ENCODE measurements around the gene FEV. TPM values are rescaled to one million over a fixed set of nuclear protein-coding genes. Genes with fewer than 3 reads are reported as not detected.

FEV gene
- total RNA-seq, 1 experiment from 2014 or later, result not detected

DNA sequence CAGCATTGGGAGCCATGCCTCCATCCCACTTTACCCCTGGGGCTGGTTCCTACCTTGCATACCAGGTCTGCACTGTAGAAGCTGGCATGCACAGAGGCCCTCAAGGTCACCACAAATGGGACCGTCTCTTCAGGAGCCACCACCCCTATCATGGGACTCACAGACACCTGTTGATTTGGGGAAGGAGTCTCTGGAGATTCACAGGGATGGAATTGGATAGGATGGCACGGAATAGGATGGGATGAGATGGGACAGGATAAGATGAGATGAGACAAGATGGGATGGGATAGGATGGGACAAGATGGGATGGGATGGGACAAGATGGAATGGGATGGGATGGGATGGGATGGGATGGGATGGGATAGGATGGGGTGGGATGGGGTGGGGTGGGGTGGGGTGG is 24.3 kb upstream of the FEV start:
- H4K20me1 ChIP-seq (ENCODE audit: insufficient read depth, low read depth, low read length), result no peaks in the 10 kb centered on the region
- no peak overlapping the region for H3K27ac ChIP-seq (ENCODE audit: low read length)
- H3K4me2 ChIP-seq (ENCODE audit: low read depth, low read length, poor library complexity, severe bottlenecking), result no peak overlapping the region
- H3K27me3 ChIP-seq (ENCODE audit: low read length), result no peaks in the 10 kb centered on the region
- H3K9me3 ChIP-seq (ENCODE audit: low read length), result no peaks in the 10 kb centered on the region
- H3K36me3 ChIP-seq (ENCODE audit: insufficient read depth, low read length), result no peaks in the 10 kb centered on the region
- H3K9ac ChIP-seq (ENCODE audit: low read length), result no peak overlapping the region
- H3K4me3 ChIP-seq (ENCODE audit: low read length), result no peak overlapping the region
- no peaks in the 10 kb centered on the region for H3K9me2 ChIP-seq (replicated peaks; ENCODE audit: insufficient read depth, low read length)
- H3K4me1 ChIP-seq (ENCODE audit: low read length), result no peaks in the 10 kb centered on the region
- DNase-seq, result no peak
- no peaks in the 10 kb centered on the region for H3K79me2 ChIP-seq (ENCODE audit: low read length)
- no peak overlapping the region for H2AFZ ChIP-seq (ENCODE audit: low read length)

DNA sequence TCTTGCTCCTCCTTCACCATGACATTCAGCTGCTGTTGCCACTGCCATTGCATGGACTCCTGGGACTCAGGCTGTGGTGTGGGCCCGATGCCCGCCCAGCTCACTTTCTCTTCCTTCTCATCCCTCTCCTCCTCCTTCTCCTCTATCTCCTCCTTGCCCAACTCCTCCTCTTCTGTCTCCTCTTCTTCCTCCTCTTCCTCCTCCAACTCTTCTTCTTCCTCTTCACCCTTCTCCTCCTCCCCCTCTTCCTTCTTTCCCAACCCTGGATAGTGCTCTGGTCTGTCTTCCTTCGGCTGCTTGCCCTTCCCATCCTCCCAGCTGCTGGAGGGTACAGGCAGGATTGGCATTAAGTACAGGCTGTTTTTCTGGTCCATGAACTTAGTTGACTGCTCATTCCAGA is 19.0 kb upstream of the FEV start:
- Histone ChIP-seq H4K20me1 (ENCODE audit: insufficient read depth, low read depth, low read length) (no peaks in the 10 kb centered on the region), H3K4me3 (ENCODE audit: low read length) (no peak overlapping the region), H3K27me3 (ENCODE audit: low read length) (no peaks in the 10 kb centered on the region), H3K79me2 (ENCODE audit: low read length) (no peaks in the 10 kb centered on the region), H3K36me3 (ENCODE audit: insufficient read depth, low read length) (no peaks in the 10 kb centered on the region), H3K27ac (ENCODE audit: low read length) (no peak overlapping the region), H3K4me1 (ENCODE audit: low read length) (no peaks in the 10 kb centered on the region), H3K9me3 (ENCODE audit: low read length) (no peaks in the 10 kb centered on the region), H3K4me2 (ENCODE audit: low read depth, low read length, poor library complexity, severe bottlenecking) (no peak overlapping the region), H3K9ac (ENCODE audit: low read length) (no peak overlapping the region), H3K9me2 (replicated peaks; ENCODE audit: insufficient read depth, low read length) (no peaks in the 10 kb centered on the region), H2AFZ (ENCODE audit: low read length) (no peak overlapping the region)
- no peak for DNase-seq

DNA sequence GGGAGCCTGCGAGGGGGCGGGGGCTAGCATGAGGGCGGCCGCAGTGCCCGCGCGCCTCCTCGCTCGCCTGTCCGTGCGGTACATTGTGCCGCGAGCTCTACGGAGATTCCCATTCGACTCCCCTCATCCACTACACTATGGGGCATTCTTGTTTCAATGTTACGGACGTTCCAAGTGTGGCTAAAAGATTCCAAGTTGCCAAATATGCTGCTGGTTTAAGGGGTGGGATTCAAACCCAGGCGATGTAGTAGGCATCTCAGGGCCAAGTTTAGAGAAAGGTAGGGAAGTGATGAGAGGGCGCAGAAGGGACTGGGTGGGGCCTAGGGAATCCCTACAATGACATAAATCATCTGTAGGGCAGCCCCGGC is 18.3 kb upstream of the FEV start:
- Histone ChIP-seq H3K79me2 (ENCODE audit: low read length) (no peaks in the 10 kb centered on the region), H3K27me3 (ENCODE audit: low read length) (no peaks in the 10 kb centered on the region), H3K27ac (ENCODE audit: low read length) (no peak overlapping the region), H3K9me2 (replicated peaks; ENCODE audit: insufficient read depth, low read length) (no peaks in the 10 kb centered on the region), H3K9me3 (ENCODE audit: low read length) (no peaks in the 10 kb centered on the region), H2AFZ (ENCODE audit: low read length) (no peak overlapping the region), H3K9ac (ENCODE audit: low read length) (no peak overlapping the region), H4K20me1 (ENCODE audit: insufficient read depth, low read depth, low read length) (no peaks in the 10 kb centered on the region), H3K4me2 (ENCODE audit: low read depth, low read length, poor library complexity, severe bottlenecking) (no peak overlapping the region), H3K4me3 (ENCODE audit: low read length) (no peak overlapping the region), H3K4me1 (ENCODE audit: low read length) (no peaks in the 10 kb centered on the region), H3K36me3 (ENCODE audit: insufficient read depth, low read length) (no peaks in the 10 kb centered on the region)
- no peak for DNase-seq

DNA sequence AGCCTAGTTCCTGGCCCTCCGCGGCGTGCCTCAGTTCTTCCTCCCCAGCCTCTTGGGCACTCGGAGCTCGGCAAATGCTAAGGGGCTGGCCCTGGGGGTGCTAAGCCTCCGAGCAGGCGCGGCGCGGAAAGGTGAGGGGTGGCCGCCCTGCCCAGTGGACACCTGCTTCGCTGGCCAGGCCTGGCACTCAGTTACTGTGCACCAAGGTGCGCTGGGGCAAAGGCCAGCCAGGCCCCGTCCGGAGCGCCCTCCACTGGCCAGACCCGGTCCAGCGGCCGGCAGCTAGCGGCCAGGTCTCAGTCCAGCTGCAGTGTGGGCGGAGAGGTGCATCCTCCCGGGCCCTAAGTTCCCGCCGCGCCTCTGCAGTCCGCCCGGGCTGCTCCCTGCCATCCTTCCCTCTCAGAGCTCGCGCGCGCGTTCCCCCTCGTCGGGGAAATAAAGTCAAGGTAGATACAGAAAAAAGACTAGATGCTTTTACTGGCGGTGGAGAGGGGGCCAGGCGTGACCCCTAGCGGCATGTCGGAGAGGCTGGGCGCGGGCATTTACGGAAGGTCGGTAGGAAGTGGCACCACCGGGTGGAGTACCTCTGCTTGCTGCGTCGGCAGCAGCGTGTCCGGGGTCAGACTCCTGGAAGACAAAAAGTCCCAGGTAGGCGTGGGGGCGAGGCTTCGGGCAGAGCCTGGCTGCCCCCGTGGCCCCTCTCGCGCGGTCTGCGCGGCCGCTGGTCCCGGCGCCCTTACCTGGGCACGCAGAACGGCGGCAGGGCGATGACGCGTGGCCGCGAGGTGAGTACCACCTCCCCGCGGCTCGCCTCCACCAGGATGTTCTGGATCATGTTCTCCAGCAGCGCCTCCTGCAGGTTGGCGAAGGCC is 17.6 kb upstream of the FEV start:
- no peaks in the 10 kb centered on the region for H4K20me1 ChIP-seq (ENCODE audit: insufficient read depth, low read depth, low read length)
- no peaks in the 10 kb centered on the region for H3K4me1 ChIP-seq (ENCODE audit: low read length)
- H3K4me2 ChIP-seq (ENCODE audit: low read depth, low read length, poor library complexity, severe bottlenecking), result no peak overlapping the region
- H3K9me2 ChIP-seq (replicated peaks; ENCODE audit: insufficient read depth, low read length), result no peaks in the 10 kb centered on the region
- DNase-seq, result no peak
- H3K36me3 ChIP-seq (ENCODE audit: insufficient read depth, low read length), result no peaks in the 10 kb centered on the region
- no peaks in the 10 kb centered on the region for H3K9me3 ChIP-seq (ENCODE audit: low read length)
- H3K4me3 ChIP-seq (ENCODE audit: low read length), result no peak overlapping the region
- H3K27me3 ChIP-seq (ENCODE audit: low read length), result no peaks in the 10 kb centered on the region
- H3K9ac ChIP-seq (ENCODE audit: low read length), result no peak overlapping the region
- no peak overlapping the region for H3K27ac ChIP-seq (ENCODE audit: low read length)
- no peaks in the 10 kb centered on the region for H3K79me2 ChIP-seq (ENCODE audit: low read length)
- H2AFZ ChIP-seq (ENCODE audit: low read length), result no peak overlapping the region

DNA sequence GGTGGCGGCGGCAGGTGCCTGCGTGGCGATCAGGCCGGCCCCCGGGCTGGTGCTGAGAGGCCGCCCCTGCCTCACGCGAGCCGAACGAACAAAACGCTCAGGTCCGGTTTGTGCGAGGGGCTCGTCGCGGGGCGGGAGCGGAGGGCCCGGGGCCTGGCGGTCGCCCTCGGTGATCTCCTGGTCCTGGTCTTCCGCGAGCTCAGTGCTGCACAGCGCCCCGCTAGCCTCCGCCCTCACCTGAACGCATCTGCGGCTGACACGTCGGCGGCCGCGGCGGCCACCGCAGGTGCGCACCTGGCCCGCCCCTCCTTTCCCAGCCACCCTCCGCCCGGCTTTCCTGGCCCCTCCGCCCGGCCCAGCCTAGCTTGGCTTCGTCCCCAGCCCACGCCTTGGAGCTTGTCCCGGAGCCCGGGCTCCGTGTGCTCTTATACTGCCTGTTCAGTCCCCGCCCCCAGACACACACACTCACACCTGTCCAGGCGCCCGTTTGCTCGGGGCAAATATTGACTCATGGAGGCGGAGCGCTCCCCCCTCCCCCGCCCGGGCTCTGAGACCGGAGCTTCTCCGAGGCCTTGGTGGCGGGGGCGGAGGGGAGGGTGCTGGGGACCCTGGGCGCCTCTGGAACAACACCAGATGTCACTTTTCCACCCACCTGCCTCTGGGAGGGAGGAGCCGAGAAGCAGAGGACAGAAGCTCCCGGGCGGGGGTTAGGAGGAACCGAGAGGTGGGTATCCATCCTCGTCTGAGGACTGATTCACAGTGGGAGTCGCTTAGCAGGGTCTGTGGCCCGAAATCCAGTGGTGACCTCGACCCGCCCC is 16.8 kb upstream of the FEV start:
- no peaks in the 10 kb centered on the region for H3K36me3 ChIP-seq (ENCODE audit: insufficient read depth, low read length)
- H3K27ac ChIP-seq (ENCODE audit: low read length), result no peak overlapping the region
- no peaks in the 10 kb centered on the region for H3K9me3 ChIP-seq (ENCODE audit: low read length)
- H3K27me3 ChIP-seq (ENCODE audit: low read length), result no peaks in the 10 kb centered on the region
- no peaks in the 10 kb centered on the region for H3K9me2 ChIP-seq (replicated peaks; ENCODE audit: insufficient read depth, low read length)
- H2AFZ ChIP-seq (ENCODE audit: low read length), result no peak overlapping the region
- H3K79me2 ChIP-seq (ENCODE audit: low read length), result no peaks in the 10 kb centered on the region
- no peak for DNase-seq
- no peak overlapping the region for H3K9ac ChIP-seq (ENCODE audit: low read length)
- no peak overlapping the region for H3K4me2 ChIP-seq (ENCODE audit: low read depth, low read length, poor library complexity, severe bottlenecking)
- no peak overlapping the region for H3K4me3 ChIP-seq (ENCODE audit: low read length)
- no peaks in the 10 kb centered on the region for H4K20me1 ChIP-seq (ENCODE audit: insufficient read depth, low read depth, low read length)
- H3K4me1 ChIP-seq (ENCODE audit: low read length), result no peaks in the 10 kb centered on the region

DNA sequence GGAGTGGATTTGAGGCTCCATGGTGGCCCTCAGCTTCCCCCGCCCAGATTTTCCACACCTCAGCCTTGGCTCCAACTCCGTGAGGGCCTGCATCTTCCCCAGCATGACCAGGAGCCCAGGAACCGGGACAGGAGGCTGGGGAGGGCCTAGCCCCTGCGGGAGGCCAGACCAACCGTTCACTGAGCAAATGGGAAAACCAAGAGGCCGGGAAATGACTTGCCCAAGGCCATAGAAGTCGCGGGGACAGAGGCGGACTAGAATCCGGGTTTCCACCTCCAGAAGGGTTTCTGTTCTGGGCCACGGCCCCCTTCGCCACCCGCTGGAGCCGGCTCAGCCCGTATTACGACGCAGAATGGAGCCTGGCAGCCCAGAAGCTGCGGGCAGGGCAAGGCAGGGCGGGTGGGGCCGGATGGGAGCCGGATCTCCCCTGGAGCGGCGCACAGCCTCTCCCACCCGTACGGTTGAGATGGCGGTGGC is 16.2 kb upstream of the FEV start:
- Histone ChIP-seq H3K4me1 (ENCODE audit: low read length) (no peaks in the 10 kb centered on the region), H3K79me2 (ENCODE audit: low read length) (no peaks in the 10 kb centered on the region), H4K20me1 (ENCODE audit: insufficient read depth, low read depth, low read length) (no peaks in the 10 kb centered on the region), H3K36me3 (ENCODE audit: insufficient read depth, low read length) (no peaks in the 10 kb centered on the region), H3K4me3 (ENCODE audit: low read length) (no peak overlapping the region), H3K9me2 (replicated peaks; ENCODE audit: insufficient read depth, low read length) (no peaks in the 10 kb centered on the region), H3K9me3 (ENCODE audit: low read length) (no peaks in the 10 kb centered on the region), H2AFZ (ENCODE audit: low read length) (no peak overlapping the region), H3K27me3 (ENCODE audit: low read length) (no peaks in the 10 kb centered on the region), H3K4me2 (ENCODE audit: low read depth, low read length, poor library complexity, severe bottlenecking) (no peak overlapping the region), H3K27ac (ENCODE audit: low read length) (no peak overlapping the region), H3K9ac (ENCODE audit: low read length) (no peak overlapping the region)
- DNase-seq, result no peak

DNA sequence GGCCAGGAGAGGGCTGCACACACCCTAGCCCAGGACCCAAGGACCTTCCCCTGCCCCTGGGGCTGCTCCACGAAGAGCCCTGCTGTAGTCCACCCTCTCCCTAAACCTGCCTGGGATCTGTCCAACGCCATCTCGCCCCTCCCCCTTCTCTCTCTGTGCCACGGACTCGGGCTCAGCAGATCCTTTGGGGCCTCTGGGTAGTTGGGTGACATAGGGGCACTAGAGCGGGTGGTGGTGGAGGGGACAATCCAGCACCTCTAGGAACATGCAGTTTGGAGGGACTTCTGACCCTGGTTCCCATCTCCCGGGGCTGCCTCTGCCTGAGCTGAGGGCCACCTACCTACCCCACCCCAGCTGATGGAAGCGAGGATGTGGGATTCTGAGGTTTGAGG is 15.6 kb upstream of the FEV start:
- no peaks in the 10 kb centered on the region for H3K27me3 ChIP-seq (ENCODE audit: low read length)
- no peak for DNase-seq
- no peaks in the 10 kb centered on the region for H3K36me3 ChIP-seq (ENCODE audit: insufficient read depth, low read length)

DNA sequence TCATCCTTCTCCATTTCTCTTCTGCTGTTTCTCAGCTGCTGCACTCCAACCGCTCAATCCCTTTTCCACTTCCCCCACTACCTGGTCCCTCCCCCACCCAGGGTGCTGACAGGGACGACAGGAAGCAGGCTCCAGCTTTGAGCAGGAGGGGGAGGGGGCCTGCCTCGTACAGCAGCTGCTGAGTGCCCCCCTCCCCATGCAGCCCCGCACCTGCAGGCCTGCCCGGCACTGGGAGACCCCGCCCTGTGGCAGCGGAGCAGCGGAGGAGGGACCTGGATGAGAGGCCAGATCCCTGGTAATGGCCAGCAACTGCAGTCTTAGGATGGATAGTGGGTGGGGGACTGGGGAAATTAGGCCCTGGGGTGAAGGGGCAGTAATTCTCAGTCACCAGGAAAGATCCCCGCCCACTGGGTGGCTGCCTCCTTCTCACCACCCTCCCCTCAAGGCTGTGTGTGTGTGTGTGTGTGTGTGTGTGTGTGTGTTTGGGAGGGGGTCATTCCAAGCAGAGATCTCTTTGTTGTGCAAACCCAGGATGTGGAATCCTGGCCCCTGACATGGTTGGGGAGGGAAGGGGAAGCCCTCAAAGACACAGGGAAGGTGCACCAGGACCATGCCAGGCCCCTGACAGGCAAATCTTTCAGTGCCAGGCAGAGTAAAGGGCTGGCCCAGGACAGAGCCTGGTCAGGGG is 15.0 kb upstream of the FEV start:
- Histone ChIP-seq H3K9me2 (replicated peaks; ENCODE audit: insufficient read depth, low read length) (no peaks in the 10 kb centered on the region), H4K20me1 (ENCODE audit: insufficient read depth, low read depth, low read length) (no peaks in the 10 kb centered on the region), H3K4me2 (ENCODE audit: low read depth, low read length, poor library complexity, severe bottlenecking) (no peak overlapping the region), H3K4me1 (ENCODE audit: low read length) (no peaks in the 10 kb centered on the region), H3K27me3 (ENCODE audit: low read length) (no peaks in the 10 kb centered on the region), H3K36me3 (ENCODE audit: insufficient read depth, low read length) (no peaks in the 10 kb centered on the region), H3K9ac (ENCODE audit: low read length) (no peak overlapping the region), H2AFZ (ENCODE audit: low read length) (no peak overlapping the region), H3K27ac (ENCODE audit: low read length) (no peak overlapping the region), H3K79me2 (ENCODE audit: low read length) (no peaks in the 10 kb centered on the region), H3K4me3 (ENCODE audit: low read length) (no peak overlapping the region), H3K9me3 (ENCODE audit: low read length) (no peaks in the 10 kb centered on the region)
- no peak for DNase-seq

More for the DNA sequence above, 15.6 kb upstream of the FEV start:
- Histone ChIP-seq H4K20me1 (ENCODE audit: insufficient read depth, low read depth, low read length) (no peaks in the 10 kb centered on the region), H3K79me2 (ENCODE audit: low read length) (no peaks in the 10 kb centered on the region), H3K4me1 (ENCODE audit: low read length) (no peaks in the 10 kb centered on the region), H3K9me2 (replicated peaks; ENCODE audit: insufficient read depth, low read length) (no peaks in the 10 kb centered on the region), H3K4me3 (ENCODE audit: low read length) (no peak overlapping the region), H2AFZ (ENCODE audit: low read length) (no peak overlapping the region), H3K9ac (ENCODE audit: low read length) (no peak overlapping the region), H3K4me2 (ENCODE audit: low read depth, low read length, poor library complexity, severe bottlenecking) (no peak overlapping the region), H3K27ac (ENCODE audit: low read length) (no peak overlapping the region), H3K9me3 (ENCODE audit: low read length) (no peaks in the 10 kb centered on the region)

All from Karpas-422 (cell line).